Type B pancreatic cell (in vitro differentiated cells): ENCODE measurements around the gene JDP2. TPM values are rescaled to one million over a fixed set of nuclear protein-coding genes. Genes with fewer than 3 reads are reported as not detected.

Source experiments
- DNase-seq: peaks from one replicate; pipeline ENCODE4 v3.0.0; 2021; ENCODE audit warnings: mixed read lengths; ENCODE audit not compliant: unreplicated experiment; ENCODE audit errors: extremely low spot score
- H3K27ac Mint-ChIP-seq: 2 replicates; pipeline ENCODE4 v1.8.0; 2021; ENCODE audit warnings: mild to moderate bottlenecking, mixed read lengths
- H3K27me3 Mint-ChIP-seq: 2 replicates; pipeline ENCODE4 v1.8.0; 2021; ENCODE audit warnings: mixed read lengths
- H3K36me3 Mint-ChIP-seq: 2 replicates; pipeline ENCODE4 v1.8.0; 2021; ENCODE audit warnings: mixed read lengths
- H3K4me1 Mint-ChIP-seq: one replicate; pipeline ENCODE4 v1.8.0; 2021; ENCODE audit warnings: mixed read lengths; ENCODE audit not compliant: unreplicated experiment
- H3K4me3 Mint-ChIP-seq: 2 replicates; pipeline ENCODE4 v1.8.0; 2021; ENCODE audit warnings: mild to moderate bottlenecking, mixed read lengths
- H3K9me3 Mint-ChIP-seq: 2 replicates; pipeline ENCODE4 v1.8.0; 2021; ENCODE audit warnings: mixed read lengths
- total RNA-seq: library from RNA; stranded (reverse); gene quantifications from 2 replicates; pipeline ENCODE4 v1.2.1, GENCODE V29; 2021; ENCODE audit warnings: low replicate concordance
- TF ChIP-seq, protein P1 (sequence below): fragments of 200-600 bp; sonication (generic); conservative IDR thresholded peaks from 2 replicates; pipeline ENCODE4 v1.5.0; 2021; ENCODE audit warnings: antibody characterized with exemption, mild to moderate bottlenecking

JDP2 gene
- total RNA-seq, 1 donor from 2014 or later, result 31.3 TPM

DNA sequence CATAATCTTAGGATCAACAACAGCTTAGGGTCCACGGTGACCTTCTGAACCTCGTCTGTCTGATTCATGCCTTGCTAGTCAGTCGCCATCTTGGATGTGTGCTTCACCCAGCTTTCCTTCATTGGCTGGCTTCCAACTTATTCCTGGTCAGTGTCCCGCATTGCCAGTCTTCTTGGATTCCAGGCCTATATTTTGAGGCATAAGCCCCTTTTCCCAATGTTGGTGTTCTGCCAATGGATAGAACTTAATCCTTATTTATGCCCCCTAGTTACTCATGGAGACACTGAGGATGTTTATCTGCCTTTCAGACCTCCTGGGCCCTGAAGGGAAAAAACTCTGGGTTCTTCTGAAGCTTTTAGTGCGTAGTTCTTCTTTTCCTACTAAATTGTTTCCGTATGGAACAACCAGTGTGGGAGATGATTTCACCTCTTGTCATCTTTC is 5.8 kb downstream of the JDP2 start:
- no peak overlapping the region for H3K4me3 Mint-ChIP-seq
- no peak for DNase-seq
- H3K27me3 Mint-ChIP-seq, result no peaks in the 10 kb centered on the region
- peaks cover 53% of the 10 kb centered on the region for H3K4me1 Mint-ChIP-seq
- H3K36me3 Mint-ChIP-seq, result peaks cover 27% of the 10 kb centered on the region
- peaks cover 4% of the 10 kb centered on the region for H3K9me3 Mint-ChIP-seq
- TF ChIP-seq, protein P1, sequence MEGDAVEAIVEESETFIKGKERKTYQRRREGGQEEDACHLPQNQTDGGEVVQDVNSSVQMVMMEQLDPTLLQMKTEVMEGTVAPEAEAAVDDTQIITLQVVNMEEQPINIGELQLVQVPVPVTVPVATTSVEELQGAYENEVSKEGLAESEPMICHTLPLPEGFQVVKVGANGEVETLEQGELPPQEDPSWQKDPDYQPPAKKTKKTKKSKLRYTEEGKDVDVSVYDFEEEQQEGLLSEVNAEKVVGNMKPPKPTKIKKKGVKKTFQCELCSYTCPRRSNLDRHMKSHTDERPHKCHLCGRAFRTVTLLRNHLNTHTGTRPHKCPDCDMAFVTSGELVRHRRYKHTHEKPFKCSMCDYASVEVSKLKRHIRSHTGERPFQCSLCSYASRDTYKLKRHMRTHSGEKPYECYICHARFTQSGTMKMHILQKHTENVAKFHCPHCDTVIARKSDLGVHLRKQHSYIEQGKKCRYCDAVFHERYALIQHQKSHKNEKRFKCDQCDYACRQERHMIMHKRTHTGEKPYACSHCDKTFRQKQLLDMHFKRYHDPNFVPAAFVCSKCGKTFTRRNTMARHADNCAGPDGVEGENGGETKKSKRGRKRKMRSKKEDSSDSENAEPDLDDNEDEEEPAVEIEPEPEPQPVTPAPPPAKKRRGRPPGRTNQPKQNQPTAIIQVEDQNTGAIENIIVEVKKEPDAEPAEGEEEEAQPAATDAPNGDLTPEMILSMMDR, result no peak
- peak overlapping the region; percentile 30 for H3K27ac Mint-ChIP-seq

- H3K27me3 Mint-ChIP-seq, result no peaks in the 10 kb centered on the region
- H3K9me3 Mint-ChIP-seq, result peaks cover 4% of the 10 kb centered on the region
- DNase-seq, result no peak
- peak overlapping the region; percentile 30 for H3K27ac Mint-ChIP-seq
- peaks cover 27% of the 10 kb centered on the region for H3K36me3 Mint-ChIP-seq
- H3K4me1 Mint-ChIP-seq, result peaks cover 50% of the 10 kb centered on the region
- TF ChIP-seq, protein P1, result no peak
- H3K4me3 Mint-ChIP-seq, result no peak overlapping the region
Observed at GRCh38 chr14:75434138-75434889, 6.5 kb downstream of the JDP2 start.

DNA sequence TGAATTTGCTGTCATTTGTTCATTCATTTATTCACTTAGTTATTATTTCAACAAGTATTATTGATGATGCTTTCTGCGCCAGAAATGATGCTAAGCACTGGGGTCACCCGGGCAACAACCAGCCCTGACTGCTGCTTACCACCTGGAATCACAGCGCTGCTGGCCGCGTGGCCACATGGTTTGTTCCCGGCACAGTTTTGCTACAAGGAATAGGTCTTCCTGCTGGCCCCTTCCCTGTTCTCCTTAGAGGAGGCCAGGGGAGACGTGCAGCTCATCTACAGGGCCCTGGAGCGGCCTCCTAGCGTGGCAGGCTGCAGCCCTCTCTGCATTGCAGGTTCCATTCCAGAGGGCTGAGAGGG is 7.0 kb downstream of the JDP2 start:
- peaks cover 27% of the 10 kb centered on the region for H3K36me3 Mint-ChIP-seq
- no peaks in the 10 kb centered on the region for H3K27me3 Mint-ChIP-seq
- TF ChIP-seq, protein P1, result no peak
- no peak overlapping the region for H3K27ac Mint-ChIP-seq
- peaks cover 50% of the 10 kb centered on the region for H3K4me1 Mint-ChIP-seq
- peak overlapping the region; percentile 41 for H3K4me3 Mint-ChIP-seq
- peaks cover 4% of the 10 kb centered on the region for H3K9me3 Mint-ChIP-seq
- DNase-seq, result no peak

GRCh38 chr14:75435473-75435872 is 7.7 kb downstream of the JDP2 start:
- H3K4me3 Mint-ChIP-seq, result peak overlapping the region; percentile 41
- no peak for DNase-seq
- H3K36me3 Mint-ChIP-seq, result peaks cover 27% of the 10 kb centered on the region
- H3K27ac Mint-ChIP-seq, result no peak overlapping the region
- TF ChIP-seq, protein P1, result no peak
- H3K9me3 Mint-ChIP-seq, result peaks cover 4% of the 10 kb centered on the region
- no peaks in the 10 kb centered on the region for H3K27me3 Mint-ChIP-seq
- peaks cover 49% of the 10 kb centered on the region for H3K4me1 Mint-ChIP-seq

DNA sequence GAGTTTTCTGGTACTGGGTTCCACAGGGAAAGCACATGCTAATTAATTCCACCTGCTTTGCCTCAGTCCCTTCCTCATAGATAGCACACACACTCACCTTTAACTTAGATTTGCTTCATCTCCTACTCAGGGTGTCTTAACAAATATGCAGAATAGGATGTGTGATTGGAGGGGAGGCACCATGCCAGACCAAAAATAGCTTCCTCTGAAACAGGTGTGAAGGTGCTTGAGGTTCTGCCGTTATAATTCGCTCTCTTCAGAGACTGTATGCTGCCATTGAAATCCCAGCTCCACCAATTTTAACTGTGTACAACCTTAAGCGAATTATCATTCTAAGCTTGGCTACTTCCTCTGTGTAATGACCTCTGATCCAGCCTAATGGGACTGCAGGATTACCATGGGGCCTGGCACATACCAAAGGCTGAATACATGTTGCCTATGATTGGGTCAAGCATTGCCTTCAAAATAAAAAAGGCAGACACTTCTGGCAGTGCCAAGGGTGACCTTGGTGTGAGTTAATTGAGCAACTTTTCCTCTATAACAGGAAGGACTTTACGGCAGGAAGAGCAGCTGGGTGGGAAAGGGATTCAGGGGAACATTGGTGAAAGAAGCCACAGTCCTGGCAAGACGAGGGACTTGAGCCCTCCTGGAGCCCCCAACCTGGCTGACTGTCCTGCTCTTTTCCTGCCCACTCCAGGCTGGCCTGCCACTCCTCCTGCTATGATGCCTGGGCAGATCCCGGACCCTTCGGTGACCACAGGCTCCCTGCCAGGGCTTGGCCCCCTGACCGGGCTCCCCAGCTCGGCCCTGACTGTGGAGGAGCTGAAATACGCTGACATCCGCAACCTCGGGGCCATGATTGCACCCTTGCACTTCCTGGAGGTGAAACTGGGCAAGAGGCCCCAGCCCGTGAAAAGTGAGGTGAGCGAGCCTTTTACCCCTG is 9.7 kb downstream of the JDP2 start:
- Mint-ChIP-seq H3K4me1 (peaks cover 58% of the 10 kb centered on the region), H3K27ac (no peak overlapping the region), H3K36me3 (peaks cover 35% of the 10 kb centered on the region), H3K9me3 (peaks cover 1% of the 10 kb centered on the region), H3K27me3 (no peaks in the 10 kb centered on the region), H3K4me3 (no peak overlapping the region)
- no peak for DNase-seq
- TF ChIP-seq, protein P1, result no peak
